Calu3 (cell line): ENCODE data around the gene ATG2A. TPM values are rescaled to one million over a fixed set of nuclear protein-coding genes. Genes with fewer than 3 reads are reported as not detected.
A peak's percentile ranks its signal among the peaks of the same experiment; 100 is the strongest.

Source experiments
- BruUV-seq: library from RNA; stranded (reverse); fragments of 400-500 nt; replicated peaks from 2 replicates; lab custom pipeline; 2021; lab: Mats Ljungman, UMichigan
- CTCF ChIA-PET: fragments of 300-600 bp; sonication (Branson Sonifier 250); formaldehyde crosslinking; loops from one replicate; lab custom pipeline; 2022; ENCODE audit warnings: antibody characterized with exemption; lab: Charles Lee
- DNase-seq: peaks from one replicate; pipeline ENCODE4 v3.0.0; 2022
- H3K27ac Mint-ChIP-seq: one replicate; pipeline ENCODE4 v1.8.0; 2022; ENCODE audit warnings: mixed read lengths; ENCODE audit not compliant: unreplicated experiment
- H3K27me3 Mint-ChIP-seq: one replicate; pipeline ENCODE4 v1.8.0; 2022; ENCODE audit warnings: mixed read lengths; ENCODE audit not compliant: unreplicated experiment
- H3K36me3 Mint-ChIP-seq: one replicate; pipeline ENCODE4 v1.8.0; 2022; ENCODE audit warnings: mild to moderate bottlenecking, moderate library complexity, mixed read lengths; ENCODE audit not compliant: insufficient read depth, unreplicated experiment
- H3K4me1 Mint-ChIP-seq: one replicate; pipeline ENCODE4 v1.8.0; 2022; ENCODE audit warnings: mild to moderate bottlenecking, low read depth, mixed read lengths; ENCODE audit not compliant: unreplicated experiment
- H3K4me3 Mint-ChIP-seq: one replicate; pipeline ENCODE4 v1.8.0; 2022; ENCODE audit warnings: mild to moderate bottlenecking, low read depth, moderate library complexity, mixed read lengths; ENCODE audit not compliant: unreplicated experiment
- H3K9me3 Mint-ChIP-seq: one replicate; pipeline ENCODE4 v1.8.0; 2022; ENCODE audit warnings: low read depth, mixed read lengths; ENCODE audit not compliant: unreplicated experiment
- intact Hi-C: fragments of 100-400 bp; cut with micrococcal nuclease; formaldehyde crosslinking; loops from one replicate; pipeline ENCODE4 v1.10.0; 2022; ENCODE audit not compliant: unreplicated experiment
- total RNA-seq: library from RNA; stranded (reverse); gene quantifications from 2 replicates; pipeline ENCODE4 v1.2.3, GENCODE V29; 2022
- TF ChIP-seq, protein P1 (sequence below): fragments of 200-600 bp; IDR thresholded peaks from one replicate; pipeline ENCODE4 v1.8.0; 2022; ENCODE audit warnings: antibody characterized with exemption; ENCODE audit not compliant: unreplicated experiment

Gene ATG2A
- total RNA-seq, 1 experiment from 2014 or later, result 29.6 TPM

DNA sequence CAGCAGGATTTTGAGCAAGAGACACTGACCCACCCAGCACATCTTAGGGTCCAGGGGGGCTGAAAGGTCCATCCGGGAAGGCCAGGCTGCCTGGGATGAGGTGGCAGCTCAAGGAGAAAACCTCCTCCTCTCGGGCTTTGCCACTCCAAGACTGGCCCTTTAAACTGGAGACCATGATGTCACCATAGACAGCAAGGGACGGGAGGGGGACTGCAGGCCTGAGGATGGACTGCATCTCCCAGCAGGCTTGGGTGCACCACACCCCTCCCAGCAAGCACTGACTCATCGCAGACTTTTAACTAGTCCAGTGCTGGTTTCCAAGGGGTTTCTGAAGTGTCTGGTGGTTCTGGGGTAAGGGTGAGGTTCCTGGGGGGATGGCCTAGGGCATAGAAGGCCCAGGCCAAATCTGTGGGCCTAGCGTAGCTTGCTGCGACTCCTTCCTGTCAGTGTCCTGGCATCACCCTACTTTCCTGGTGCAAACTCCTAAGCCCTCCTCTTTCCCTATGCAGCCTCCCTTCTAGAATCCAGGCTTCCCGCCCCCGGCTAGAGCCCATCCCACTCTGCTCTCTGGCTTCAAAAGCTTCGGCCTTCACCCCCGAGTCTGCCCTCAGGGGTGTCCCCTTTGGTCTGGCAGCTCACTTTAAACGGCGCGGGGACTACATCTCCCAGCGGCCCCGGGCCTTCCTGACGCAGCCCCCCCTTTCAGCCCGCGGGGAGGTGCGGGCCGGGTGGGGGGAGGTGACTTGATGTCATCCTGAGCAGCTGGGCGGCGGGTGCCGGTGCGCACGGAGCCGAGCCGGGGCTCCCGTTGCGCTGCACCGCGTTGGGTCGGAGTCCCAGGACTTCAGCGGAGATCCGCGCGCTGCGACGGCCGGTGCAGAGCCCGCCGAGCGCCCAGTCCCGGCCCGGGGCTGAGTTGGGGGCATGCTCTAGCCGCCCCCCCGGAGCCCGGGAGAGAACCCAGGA lies 7.2 kb upstream of the ATG2A start, which contains the start of gene PPP2R5B:
Gene PPP2R5B, plus strand, starts transcription at position 746 of the 966 bp plus-strand sequence. CDS start 1,046 bp downstream, outside the sequence.
- H3K4me1 Mint-ChIP-seq, result peaks cover 8% of the 10 kb centered on the region
- peaks cover 20% of the 10 kb centered on the region for H3K36me3 Mint-ChIP-seq
- intact Hi-C loops, result no loop called here
- DNase-seq, result peak; percentile 87
- H3K9me3 Mint-ChIP-seq, result no peaks in the 10 kb centered on the region
- H3K27me3 Mint-ChIP-seq, result no peaks in the 10 kb centered on the region
- peak within 1 kb of the TSS; percentile 84 for H3K4me3 Mint-ChIP-seq
- BruUV-seq, result no TSS peak
- TF ChIP-seq, protein P1, sequence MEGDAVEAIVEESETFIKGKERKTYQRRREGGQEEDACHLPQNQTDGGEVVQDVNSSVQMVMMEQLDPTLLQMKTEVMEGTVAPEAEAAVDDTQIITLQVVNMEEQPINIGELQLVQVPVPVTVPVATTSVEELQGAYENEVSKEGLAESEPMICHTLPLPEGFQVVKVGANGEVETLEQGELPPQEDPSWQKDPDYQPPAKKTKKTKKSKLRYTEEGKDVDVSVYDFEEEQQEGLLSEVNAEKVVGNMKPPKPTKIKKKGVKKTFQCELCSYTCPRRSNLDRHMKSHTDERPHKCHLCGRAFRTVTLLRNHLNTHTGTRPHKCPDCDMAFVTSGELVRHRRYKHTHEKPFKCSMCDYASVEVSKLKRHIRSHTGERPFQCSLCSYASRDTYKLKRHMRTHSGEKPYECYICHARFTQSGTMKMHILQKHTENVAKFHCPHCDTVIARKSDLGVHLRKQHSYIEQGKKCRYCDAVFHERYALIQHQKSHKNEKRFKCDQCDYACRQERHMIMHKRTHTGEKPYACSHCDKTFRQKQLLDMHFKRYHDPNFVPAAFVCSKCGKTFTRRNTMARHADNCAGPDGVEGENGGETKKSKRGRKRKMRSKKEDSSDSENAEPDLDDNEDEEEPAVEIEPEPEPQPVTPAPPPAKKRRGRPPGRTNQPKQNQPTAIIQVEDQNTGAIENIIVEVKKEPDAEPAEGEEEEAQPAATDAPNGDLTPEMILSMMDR, result no peak
- H3K27ac Mint-ChIP-seq, result peak within 1 kb of the TSS; percentile 82
- CTCF ChIA-PET, result interaction anchor here (1.5 kb wide), 1 partner anchor 73 kb away, joined by 5 read pairs; the partner anchor contains the start of gene BATF2

GRCh38 chr11:64923151-64923661 lies 6.2 kb upstream of the ATG2A start:
- Mint-ChIP-seq H3K27ac (no peak overlapping the region), H3K9me3 (no peaks in the 10 kb centered on the region), H3K4me3 (no peak overlapping the region), H3K27me3 (no peaks in the 10 kb centered on the region), H3K36me3 (peaks cover 20% of the 10 kb centered on the region), H3K4me1 (peaks cover 8% of the 10 kb centered on the region)
- BruUV-seq, result no TSS peak
- TF ChIP-seq, protein P1, result no peak
- intact Hi-C loops, result no loop called here
- CTCF ChIA-PET, result interaction anchor here (0.6 to 1.5 kb wide), 2 partner anchors 46 to 74 kb away, joined by 5 to 6 read pairs; partner anchors contain the start of gene BATF2
- DNase-seq, result no peak

DNA sequence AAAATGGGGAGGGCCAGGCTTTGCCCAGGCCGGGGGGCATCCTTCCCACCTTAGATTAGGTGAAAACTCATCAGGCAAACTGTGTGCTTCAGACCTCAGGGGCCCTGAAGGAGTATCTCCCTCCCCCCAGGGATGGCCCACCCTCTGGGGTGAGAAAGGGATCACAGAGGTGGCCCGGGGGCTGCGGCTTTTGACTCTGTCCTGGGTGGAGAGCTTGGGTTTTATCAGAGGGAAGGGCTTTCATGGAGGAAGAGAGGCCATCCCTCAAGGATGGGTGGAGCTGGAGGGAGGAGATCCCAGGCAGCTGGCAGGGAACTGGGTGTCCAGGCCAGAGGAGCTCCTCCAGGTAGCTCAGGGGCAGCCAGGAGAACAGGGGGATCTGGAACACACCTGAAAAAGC lies 4.4 kb upstream of the ATG2A start:
- TF ChIP-seq, protein P1, result no peak
- Mint-ChIP-seq H3K4me1 (peaks cover 8% of the 10 kb centered on the region), H3K27ac (no peak overlapping the region), H3K36me3 (peaks cover 37% of the 10 kb centered on the region), H3K27me3 (no peaks in the 10 kb centered on the region), H3K9me3 (no peaks in the 10 kb centered on the region), H3K4me3 (no peak overlapping the region)
- BruUV-seq, result no TSS peak
- intact Hi-C loops, result no loop called here
- no peak for DNase-seq
- CTCF ChIA-PET, result interaction anchor here (0.6 kb wide), 1 partner anchor 109 kb away, joined by 4 read pairs; no protein-coding TSS in a partner anchor

- Mint-ChIP-seq H3K4me1 (peaks cover 8% of the 10 kb centered on the region), H3K4me3 (no peak overlapping the region), H3K27ac (no peak overlapping the region), H3K9me3 (no peaks in the 10 kb centered on the region), H3K36me3 (peaks cover 38% of the 10 kb centered on the region), H3K27me3 (no peaks in the 10 kb centered on the region)
- DNase-seq, result no peak
- CTCF ChIA-PET, result no interaction called here
- TF ChIP-seq, protein P1, result no peak
- intact Hi-C loops, result no loop called here
- no TSS peak for BruUV-seq
Measured at GRCh38 chr11:64920124-64920523, 3.1 kb upstream of the ATG2A start.
